Progenitor cell of endocrine pancreas (in vitro differentiated cells): ENCODE results near the gene C1orf56. TPM values are rescaled to one million over a fixed set of nuclear protein-coding genes. Genes with fewer than 3 reads are reported as not detected.

Experiments used
- DNase-seq: peaks from one replicate; pipeline ENCODE4 v3.0.0; 2021; ENCODE audit warnings: low spot score; ENCODE audit not compliant: unreplicated experiment
- H3K27ac Mint-ChIP-seq: 2 replicates; pipeline ENCODE4 v1.8.0; 2021; ENCODE audit warnings: mild to moderate bottlenecking, moderate library complexity, mixed read lengths
- H3K27me3 Mint-ChIP-seq: 2 replicates; pipeline ENCODE4 v1.8.0; 2021; ENCODE audit warnings: mixed read lengths
- H3K36me3 Mint-ChIP-seq: 2 replicates; pipeline ENCODE4 v1.8.0; 2022; ENCODE audit warnings: mixed read lengths; ENCODE audit not compliant: insufficient read depth
- H3K4me1 Mint-ChIP-seq: 2 replicates; pipeline ENCODE4 v1.8.0; 2021; ENCODE audit warnings: low read depth, mixed read lengths
- H3K4me3 Mint-ChIP-seq: 2 replicates; pipeline ENCODE4 v1.8.0; 2021; ENCODE audit warnings: low read depth, mild to moderate bottlenecking, moderate library complexity, mixed read lengths
- H3K9me3 Mint-ChIP-seq: 2 replicates; pipeline ENCODE4 v1.8.0; 2021; ENCODE audit warnings: low read depth, mixed read lengths
- CTCF ChIP-seq: fragments of 200-600 bp; sonication (generic); IDR thresholded peaks from one replicate; pipeline ENCODE4 v1.5.0; 2021; ENCODE audit warnings: antibody characterized with exemption, mild to moderate bottlenecking; ENCODE audit not compliant: unreplicated experiment
- total RNA-seq: library from RNA; stranded (reverse); gene quantifications from 2 replicates; pipeline ENCODE4 v1.2.1, GENCODE V29; 2021

C1orf56 gene
- total RNA-seq, 1 donor from 2014 or later = 7.0 TPM

- no peak for TF ChIP-seq CTCF
- no peaks in the 10 kb centered on the region for H3K27me3 Mint-ChIP-seq
- no peak overlapping the region for H3K4me3 Mint-ChIP-seq
- peaks cover 35% of the 10 kb centered on the region for H3K4me1 Mint-ChIP-seq
- no peaks in the 10 kb centered on the region for H3K9me3 Mint-ChIP-seq
- DNase-seq = no peak
- peak overlapping the region; percentile 84 for H3K27ac Mint-ChIP-seq
- peaks cover 21% of the 10 kb centered on the region for H3K36me3 Mint-ChIP-seq
Observed at GRCh38 chr1:151056149-151056548, 8.6 kb downstream of the C1orf56 start.

- Mint-ChIP-seq H3K27me3 (no peaks in the 10 kb centered on the region), H3K36me3 (peaks cover 24% of the 10 kb centered on the region), H3K4me3 (peak overlapping the region; percentile 86), H3K4me1 (peaks cover 54% of the 10 kb centered on the region), H3K9me3 (no peaks in the 10 kb centered on the region), H3K27ac (peak overlapping the region; percentile 91)
- peak; percentile 63 for DNase-seq
- no peak for TF ChIP-seq CTCF
Observed at GRCh38 chr1:151058692-151059091, 11.1 kb downstream of the C1orf56 start.

- peak; percentile 76 for TF ChIP-seq CTCF
- DNase-seq = peak; percentile 72
- no peaks in the 10 kb centered on the region for H3K9me3 Mint-ChIP-seq
- no peaks in the 10 kb centered on the region for H3K27me3 Mint-ChIP-seq
- H3K4me1 Mint-ChIP-seq = peaks cover 57% of the 10 kb centered on the region
- H3K36me3 Mint-ChIP-seq = peaks cover 24% of the 10 kb centered on the region
- H3K27ac Mint-ChIP-seq = peak within 1 kb of the TSS; percentile 91
- H3K4me3 Mint-ChIP-seq = peak within 1 kb of the TSS; percentile 86
Observed at GRCh38 chr1:151059109-151060006, 11.8 kb downstream of the C1orf56 start, which contains the start of gene CDC42SE1. Gene CDC42SE1, minus strand, starts transcription at chr1:151059622. Its CDS starts 3,892 bp downstream, at chr1:151055730.

GRCh38 chr1:151060007-151060656 lies 12.6 kb downstream of the C1orf56 start, which contains the start of gene MLLT11:
Gene MLLT11, plus strand, starts transcription at chr1:151060397. Its CDS starts 6,828 bp downstream, at chr1:151067225.
- Mint-ChIP-seq H3K4me3 (peak within 1 kb of the TSS; percentile 86), H3K27me3 (no peaks in the 10 kb centered on the region), H3K27ac (peak within 1 kb of the TSS; percentile 91), H3K4me1 (peaks cover 59% of the 10 kb centered on the region), H3K9me3 (no peaks in the 10 kb centered on the region), H3K36me3 (peaks cover 23% of the 10 kb centered on the region)
- no peak for DNase-seq
- no peak for TF ChIP-seq CTCF
